Heart left ventricle (tissue), 13 donors: ENCODE measurements around the gene ELK3.

Experiments
- CTCF ChIP-seq, 12 donors: fragments of 200-600 bp; sonication (generic) in 4 of 12; IDR thresholded peaks; one replicate each; pipeline versions ENCODE4 v1.5.0 to v1.8.0; 2018 to 2022; ENCODE audit warnings: antibody characterized with exemption in 12 of 12, mild to moderate bottlenecking in 5 of 12
- POLR2A ChIP-seq, 2 donors: fragments of 450-650 bp; IDR thresholded peaks; one replicate each; pipeline ENCODE4 v1.6.1; 2017; ENCODE audit warnings: antibody characterized with exemption in 2 of 2, mild to moderate bottlenecking in 2 of 2, moderate library complexity in 2 of 2
- donor health status: ischemic (EF 13 %, LVEDD 7.1; RV severe dilation, severe dysfunction).
- donor health status: DM: no; HTN: yes; CAD: no.
- donor health status: DM: no; HTN: no; CAD: no.
- donor health status: ischemic (EF 25% LVEDD 6.9; RV normal size, moderate dysfunction).
- donor health status: ischemic (EF 25% LVEDD 5.7; RV mildly dilated, moderate dysfunction).
- donor health status: ischemic (EF 35%, LVEDD 5.7; RV mildly dilated, moderate dysfunction).
- donor health status: nonischemic (EF 11% LVEDD 7.7; RV severe dilation, severe dysfunction).
- donor health status: DM: yes; HTN: yes; CAD: no.
- donor health status: PGD.
- donor health status: ischemic (EF 29% LVEDD 5.4; RV normal size, mild dysfunction).
- donor health status: nonischemic (EF 23%, LVEDD 6.1; RV moderate dilation, normal function).

GRCh38 chr12:96164951-96165811 is 29.0 kb upstream of the ELK3 start:
- TF ChIP-seq CTCF (IDR thresholded peaks at IDR 0.05) (no peak), POLR2A (IDR thresholded peaks at IDR 0.05) (no peak)
